HG02852 (cell line): ENCODE measurements around the gene NAT16.
"Not testable (repeated sequence)": the region's sequence is repeated elsewhere in the genome, so short reads cannot be mapped to it uniquely, and the experiment has no call there.

Source experiments
- ATAC-seq: cut with Tn5 transposase; IDR thresholded peaks from one replicate; pipeline ENCODE4 v1.9.1; 2021; ENCODE audit warnings: mild to moderate bottlenecking, moderate library complexity; ENCODE audit not compliant: unreplicated experiment

The NAT16 gene

DNA sequence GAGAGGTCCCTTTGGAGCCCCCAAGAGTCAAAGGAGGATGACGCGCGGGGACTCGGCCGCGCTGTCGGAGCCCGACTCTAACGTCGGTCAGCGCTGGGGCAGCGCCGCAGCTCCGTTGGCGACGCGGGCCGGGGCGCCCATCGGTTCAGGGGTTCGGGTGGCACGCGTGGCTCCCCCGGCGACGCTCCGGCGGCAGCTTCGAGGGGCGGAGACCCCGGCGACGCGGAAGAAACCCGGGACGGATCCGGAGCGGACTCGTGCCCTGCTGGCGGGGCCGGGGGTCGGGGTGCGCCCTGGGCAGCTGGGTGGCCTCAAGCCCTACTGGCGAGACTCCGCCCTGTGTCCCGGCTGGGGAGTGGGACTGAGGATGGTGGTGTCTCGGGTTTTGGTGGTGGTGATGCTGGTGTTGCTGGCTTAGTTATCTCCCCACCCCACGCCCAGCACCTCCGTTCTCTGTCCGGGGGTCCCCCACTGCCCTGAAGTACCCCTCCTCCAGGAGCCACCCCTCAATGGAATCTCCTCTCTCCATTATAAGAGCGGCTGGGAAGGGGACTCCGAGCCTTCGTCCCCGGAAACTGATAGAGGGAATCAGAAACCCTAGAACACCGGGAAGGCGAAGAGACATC, at the start of gene NAT16:
Gene NAT16 (minus strand): TSS at position 164 of the 626 bp plus-strand sequence. CDS start 5,486 bp downstream, outside the sequence.
- no peak for ATAC-seq

DNA sequence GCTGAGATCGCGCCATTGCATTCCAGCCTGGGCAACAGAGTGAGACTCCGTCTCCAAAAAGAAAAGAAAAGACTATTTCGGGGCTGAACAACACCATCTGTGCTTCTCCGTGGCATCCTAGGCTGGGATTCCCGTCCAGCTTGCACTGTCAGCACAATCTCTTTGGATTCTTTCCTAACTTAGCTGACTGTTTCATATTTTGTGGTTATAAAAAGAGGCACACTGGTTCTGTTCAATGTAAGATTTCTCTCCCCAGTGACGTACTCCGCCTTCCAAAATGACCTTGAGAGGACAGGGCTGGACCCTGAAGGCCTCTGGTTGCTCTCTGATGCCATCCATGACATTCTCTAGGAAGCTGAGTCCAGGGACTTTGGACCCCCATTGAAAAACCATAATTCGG, 46.6 kb upstream of the NAT16 start:
- ATAC-seq, result no peak

- no peak for ATAC-seq
Measured at GRCh38 chr7:101225650-101226049, 45.6 kb upstream of the NAT16 start.

GRCh38 chr7:101223528-101223927, 43.4 kb upstream of the NAT16 start:
- ATAC-seq, result no peak

- ATAC-seq, result no peak
Measured at GRCh38 chr7:101222275-101222830, 42.3 kb upstream of the NAT16 start.

GRCh38 chr7:101220295-101220694, 40.2 kb upstream of the NAT16 start:
- no peak for ATAC-seq

DNA sequence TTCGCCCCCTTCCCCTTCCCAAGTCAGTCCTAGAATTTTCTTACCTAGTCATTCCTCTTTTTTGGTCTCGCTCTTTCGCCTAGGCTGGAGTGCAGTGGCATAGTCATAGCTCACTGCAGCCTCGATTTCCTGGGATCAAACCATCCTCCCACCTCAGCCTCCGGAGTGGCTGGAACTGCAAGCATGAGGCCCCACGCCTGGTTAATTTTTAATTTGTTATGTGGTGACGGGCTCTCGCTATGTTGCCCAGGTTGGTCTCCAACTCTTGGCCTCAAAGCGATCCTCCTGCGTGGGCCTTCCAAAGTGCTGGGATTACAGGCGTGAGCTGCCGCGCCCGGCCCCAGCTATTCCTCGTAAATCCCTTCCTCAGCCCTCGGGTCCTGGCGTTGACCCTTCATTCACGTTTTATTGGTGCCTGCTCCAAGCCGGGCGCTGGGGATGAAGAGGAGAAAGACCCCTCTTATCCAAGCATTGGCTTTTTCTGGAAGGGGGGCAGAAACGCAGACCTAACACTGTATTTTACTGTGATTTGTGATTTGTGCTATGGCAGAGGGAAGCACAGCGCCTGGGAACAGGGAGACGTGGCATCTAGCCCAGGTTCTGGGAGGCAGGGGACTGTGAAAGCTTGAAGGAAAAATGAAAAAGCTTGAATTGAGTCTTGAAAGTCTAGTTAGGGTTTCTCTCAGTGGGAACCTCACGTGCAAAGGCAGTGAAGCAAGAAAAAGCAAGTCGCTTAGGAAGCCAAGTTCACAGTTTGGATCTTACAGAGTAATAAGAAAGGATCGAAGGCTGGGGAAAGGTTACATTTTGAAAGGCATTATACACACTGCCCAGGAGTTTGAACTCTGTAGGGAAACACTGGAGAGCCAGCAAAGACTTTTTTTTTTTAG, 38.4 kb upstream of the NAT16 start:
- ATAC-seq, result no peak

- ATAC-seq, result peak; percentile 68
Measured at GRCh38 chr7:101217388-101218235, 37.5 kb upstream of the NAT16 start, which contains the start of the genes PLOD3 and ZNHIT1. PLOD3 (minus strand) TSS chr7:101217581; CDS start chr7:101217274, 307 bp downstream. ZNHIT1 (plus strand) TSS chr7:101218165; CDS start chr7:101218196, 31 bp downstream.

GRCh38 chr7:101216860-101217387, 36.8 kb upstream of the NAT16 start:
- ATAC-seq, result peak; percentile 18

- no peak for ATAC-seq
Measured at GRCh38 chr7:101216001-101216859, 36.1 kb upstream of the NAT16 start.

GRCh38 chr7:101212014-101212413, 31.9 kb upstream of the NAT16 start:
- ATAC-seq, result no peak

DNA sequence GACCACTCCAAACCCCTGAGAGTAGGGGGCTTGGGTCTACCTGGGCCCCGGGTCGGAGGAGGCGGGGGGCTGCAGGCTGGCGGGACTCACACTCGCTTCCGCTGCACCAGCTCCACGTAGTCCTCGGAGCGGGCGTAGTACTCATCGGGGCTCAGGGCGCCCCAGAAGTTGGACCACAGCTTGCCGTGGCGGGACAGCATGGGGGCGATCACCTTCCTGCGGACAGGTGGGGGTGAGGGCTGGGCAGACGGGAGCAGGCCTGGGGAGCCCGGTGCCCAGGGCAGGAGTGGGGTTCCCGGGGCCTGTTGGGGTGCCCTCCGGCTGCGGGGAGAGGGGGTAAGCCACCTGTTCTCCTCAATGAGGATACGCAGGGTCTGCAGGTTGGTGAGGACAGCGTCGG, 31.4 kb upstream of the NAT16 start:
- no peak for ATAC-seq

GRCh38 chr7:101210143-101210542, 30.1 kb upstream of the NAT16 start:
- no peak for ATAC-seq

DNA sequence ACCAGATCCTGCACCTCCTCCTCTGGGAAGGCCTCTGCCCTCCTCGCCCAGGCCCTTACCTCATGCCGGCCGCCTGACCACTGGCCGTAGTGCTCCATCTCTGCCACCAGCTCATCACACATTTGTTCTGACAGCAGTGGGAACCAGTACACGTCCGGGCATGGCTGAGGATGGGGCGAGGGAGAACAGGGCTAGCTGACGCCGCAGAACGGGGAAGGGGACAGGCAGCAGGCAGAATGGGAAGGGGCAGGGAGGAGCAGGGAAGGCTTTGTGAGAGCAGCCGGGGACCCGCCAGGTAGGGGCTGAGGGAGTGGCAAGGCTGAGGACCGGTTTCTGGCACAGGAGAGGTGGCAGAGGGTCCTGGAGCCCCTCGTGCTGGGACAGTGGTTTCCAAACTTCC, 28.7 kb upstream of the NAT16 start:
- ATAC-seq, result no peak

DNA sequence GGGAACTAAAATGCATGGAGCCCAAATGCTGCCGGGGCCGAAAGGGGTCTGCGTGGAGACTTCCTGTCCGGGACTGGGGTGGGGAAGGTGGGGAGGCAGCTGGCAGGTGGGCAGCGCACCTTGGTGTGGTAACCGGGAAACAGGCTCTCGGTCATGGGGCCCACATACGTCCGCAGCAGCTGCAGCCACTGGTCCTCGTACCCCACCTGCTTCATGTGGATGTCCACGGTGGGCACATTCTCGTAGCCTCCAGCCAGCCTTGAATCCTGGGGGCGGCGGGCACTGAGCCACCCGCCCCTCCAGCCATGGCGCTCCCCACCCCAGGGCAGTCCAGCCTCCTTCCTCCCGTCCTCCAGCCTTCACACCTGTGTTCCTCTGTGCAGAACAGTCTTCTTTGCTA, 27.4 kb upstream of the NAT16 start:
- no peak for ATAC-seq

GRCh38 chr7:101206665-101207042, 26.6 kb upstream of the NAT16 start:
- ATAC-seq, result no peak

DNA sequence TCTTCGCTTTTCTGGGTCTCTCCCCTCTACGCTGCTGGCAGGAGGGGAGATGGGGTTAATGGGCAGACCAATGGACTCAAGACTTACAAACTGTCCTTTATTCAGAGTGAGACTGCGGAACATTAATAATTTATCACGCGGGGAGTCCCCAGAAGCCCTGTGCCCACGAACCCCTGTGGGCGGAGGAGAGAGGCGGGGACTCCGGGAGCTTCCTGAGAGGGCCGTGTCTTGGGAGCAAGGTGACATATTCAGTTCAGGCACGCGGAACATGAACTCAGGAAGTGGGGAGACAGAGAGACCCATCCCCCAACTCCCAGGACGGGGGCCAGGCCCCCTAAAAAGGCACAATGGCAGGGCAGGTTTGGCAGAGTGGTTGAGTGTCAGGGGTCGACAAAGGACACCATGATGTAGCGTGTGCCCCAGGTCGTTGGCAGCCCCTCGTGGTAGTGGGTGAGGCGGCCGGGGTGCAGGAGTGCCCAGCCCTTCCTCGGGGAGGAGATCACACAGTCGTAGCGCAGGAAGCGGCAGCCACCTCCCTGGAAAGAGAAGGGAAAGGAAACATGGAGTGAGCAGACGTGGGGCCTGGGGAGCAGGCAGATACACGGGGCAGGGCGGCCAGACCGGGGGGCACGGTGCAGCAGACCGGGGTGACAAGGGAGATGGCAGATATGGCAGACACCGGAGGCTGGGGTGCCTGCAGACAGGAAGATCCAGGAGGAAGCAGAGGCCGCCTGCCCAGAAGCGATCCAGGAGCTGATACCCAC, 26.0 kb upstream of the NAT16 start:
- no peak for ATAC-seq

- ATAC-seq, result not testable (repeated sequence)
Measured at GRCh38 chr7:101203740-101204738, 23.9 kb upstream of the NAT16 start.
